ENCODE data around the gene ARHGAP30. TPM values are rescaled to one million over a fixed set of nuclear protein-coding genes. Genes with fewer than 3 reads are reported as not detected.
A peak's percentile ranks its signal among the peaks of the same experiment; 100 is the strongest.
"Not testable (repeated sequence)": the region's sequence is repeated elsewhere in the genome, so short reads cannot be mapped to it uniquely, and the experiment has no call there.

Gene ARHGAP30, protein sequence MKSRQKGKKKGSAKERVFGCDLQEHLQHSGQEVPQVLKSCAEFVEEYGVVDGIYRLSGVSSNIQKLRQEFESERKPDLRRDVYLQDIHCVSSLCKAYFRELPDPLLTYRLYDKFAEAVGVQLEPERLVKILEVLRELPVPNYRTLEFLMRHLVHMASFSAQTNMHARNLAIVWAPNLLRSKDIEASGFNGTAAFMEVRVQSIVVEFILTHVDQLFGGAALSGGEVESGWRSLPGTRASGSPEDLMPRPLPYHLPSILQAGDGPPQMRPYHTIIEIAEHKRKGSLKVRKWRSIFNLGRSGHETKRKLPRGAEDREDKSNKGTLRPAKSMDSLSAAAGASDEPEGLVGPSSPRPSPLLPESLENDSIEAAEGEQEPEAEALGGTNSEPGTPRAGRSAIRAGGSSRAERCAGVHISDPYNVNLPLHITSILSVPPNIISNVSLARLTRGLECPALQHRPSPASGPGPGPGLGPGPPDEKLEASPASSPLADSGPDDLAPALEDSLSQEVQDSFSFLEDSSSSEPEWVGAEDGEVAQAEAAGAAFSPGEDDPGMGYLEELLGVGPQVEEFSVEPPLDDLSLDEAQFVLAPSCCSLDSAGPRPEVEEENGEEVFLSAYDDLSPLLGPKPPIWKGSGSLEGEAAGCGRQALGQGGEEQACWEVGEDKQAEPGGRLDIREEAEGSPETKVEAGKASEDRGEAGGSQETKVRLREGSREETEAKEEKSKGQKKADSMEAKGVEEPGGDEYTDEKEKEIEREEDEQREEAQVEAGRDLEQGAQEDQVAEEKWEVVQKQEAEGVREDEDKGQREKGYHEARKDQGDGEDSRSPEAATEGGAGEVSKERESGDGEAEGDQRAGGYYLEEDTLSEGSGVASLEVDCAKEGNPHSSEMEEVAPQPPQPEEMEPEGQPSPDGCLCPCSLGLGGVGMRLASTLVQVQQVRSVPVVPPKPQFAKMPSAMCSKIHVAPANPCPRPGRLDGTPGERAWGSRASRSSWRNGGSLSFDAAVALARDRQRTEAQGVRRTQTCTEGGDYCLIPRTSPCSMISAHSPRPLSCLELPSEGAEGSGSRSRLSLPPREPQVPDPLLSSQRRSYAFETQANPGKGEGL
- total RNA-seq, result 100 to 1,000 TPM; 277 to 281 TPM

DNA sequence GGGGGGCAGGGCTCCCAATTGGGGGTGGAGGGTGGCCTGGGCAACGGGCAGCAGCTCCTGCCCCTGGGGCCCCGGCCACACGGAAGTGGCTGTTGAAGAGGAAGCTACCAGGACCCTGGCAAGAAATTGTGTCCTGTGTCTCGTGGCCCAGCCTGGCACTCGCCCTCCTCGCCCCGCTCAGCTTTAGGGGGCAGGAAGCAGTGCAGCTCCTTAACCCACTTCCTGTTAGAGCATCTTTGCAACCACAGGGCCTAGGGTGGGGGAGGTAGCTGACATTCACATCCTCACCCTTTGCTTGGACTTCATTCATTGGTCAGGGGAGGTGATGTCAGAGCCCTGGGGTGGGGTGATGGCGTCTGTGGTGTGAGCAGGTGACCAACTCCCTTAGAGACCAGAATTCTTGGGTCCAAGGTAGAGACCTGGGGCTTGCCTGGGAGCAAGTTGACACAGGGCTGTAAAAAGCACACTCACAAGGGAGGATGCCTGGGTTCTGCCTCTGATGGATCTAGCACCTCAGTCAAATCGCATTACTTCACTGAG is at the start of gene ARHGAP30:
ARHGAP30 (minus strand) TSS at position 161 of the 540 bp plus-strand sequence. CDS start 267 bp downstream, outside the sequence.
- Mint-ChIP-seq H3K9me3 (ENCODE audit: insufficient read depth) (no peaks in the 10 kb centered on the region), H3K36me3 (ENCODE audit: low read depth) (peaks cover 36% of the 10 kb centered on the region), H3K27me3 (ENCODE audit: low read depth) (no peaks in the 10 kb centered on the region), H3K27ac (peak within 1 kb of the TSS; percentile 99), H3K4me1 (ENCODE audit: low read depth) (peaks cover 71% of the 10 kb centered on the region), H3K4me3 (peak within 1 kb of the TSS; percentile 92)
- peak; percentile 78 for ATAC-seq
- ChIA-PET POLR2A (interaction anchor here (0.5 to 6.2 kb wide), 27 partner anchors 9 to 370 kb away, joined by 3 to 141 read pairs (median 5); partner anchors contain the start of genes CD48, DEDD, F11R and KLHDC9), CTCF (interaction anchor here (0.5 to 16.9 kb wide), 17 partner anchors 10 to 241 kb away, joined by 3 to 292 read pairs (median 9); partner anchors contain the start of genes KLHDC9, PPOX, TSTD1 and USF1)
- DNase-seq, result peak; percentile 96

DNA sequence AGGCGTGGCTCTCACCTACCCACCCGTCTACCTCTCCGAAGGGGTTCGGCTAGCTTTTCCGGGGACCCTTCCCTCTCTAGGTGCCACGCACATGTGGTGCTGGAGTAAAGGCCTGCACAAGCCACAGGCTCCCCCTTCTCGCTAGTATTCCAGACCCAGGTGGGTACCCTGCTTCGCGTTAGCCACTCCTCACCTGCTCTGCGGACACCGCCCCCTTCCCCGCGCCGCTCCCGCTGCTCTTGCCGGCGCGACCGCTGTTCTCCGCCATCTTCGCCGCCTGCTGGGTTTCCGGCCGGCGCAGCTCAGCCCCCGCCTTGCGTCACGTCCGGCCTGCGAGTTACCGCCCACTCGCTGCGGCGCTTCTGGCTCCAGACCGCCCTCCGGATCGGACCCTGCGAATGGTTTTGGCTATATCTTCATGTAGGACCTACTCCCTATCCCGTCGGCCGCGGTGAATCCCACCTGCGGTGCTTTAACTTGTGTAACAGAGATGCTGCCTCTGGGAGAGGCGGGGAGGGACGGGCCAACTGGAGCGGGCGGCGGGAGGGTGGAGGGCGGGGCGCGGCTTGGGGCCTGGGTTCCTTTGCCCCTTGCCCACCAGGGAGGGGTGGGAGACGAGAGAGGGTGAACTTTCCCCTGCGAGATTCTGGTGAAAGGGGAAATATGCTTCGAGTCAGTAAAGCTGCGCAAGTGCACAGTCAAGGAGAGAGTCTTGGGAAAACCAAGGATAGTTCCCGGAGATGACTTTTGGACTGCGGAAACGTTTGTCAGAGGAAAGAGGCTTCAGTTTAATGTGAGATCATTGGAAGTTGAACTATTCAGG is 48.3 kb upstream of the ARHGAP30 start, which contains the start of the genes NIT1 and PFDN2:
NIT1 (plus strand) TSS at position 347 of the 823 bp plus-strand sequence; CDS start at position 419, 72 bp downstream.
PFDN2 (minus strand) TSS at position 279 of the 823 bp plus-strand sequence; CDS start at position 268, 11 bp downstream.
- CTCF ChIA-PET, result interaction anchor here (0.7 to 2.4 kb wide), 16 partner anchors 9 to 282 kb away, joined by 3 to 11 read pairs (median 4); partner anchors contain the start of genes DEDD, PPOX and USF1
- DNase-seq (peak; percentile 90), ATAC-seq (peak; percentile 88)
- POLR2A ChIA-PET, result interaction anchor here (0.6 to 3.3 kb wide), 16 partner anchors 9 to 72 kb away, joined by 3 to 28 read pairs (median 4); partner anchors contain the start of genes ARHGAP30, DEDD, KLHDC9 and UFC1
- Mint-ChIP-seq H3K4me1 (ENCODE audit: low read depth) (peaks cover 56% of the 10 kb centered on the region), H3K9me3 (ENCODE audit: insufficient read depth) (no peaks in the 10 kb centered on the region), H3K36me3 (ENCODE audit: low read depth) (peaks cover 51% of the 10 kb centered on the region), H3K27ac (peak within 1 kb of the TSS; percentile 95), H3K27me3 (ENCODE audit: low read depth) (no peaks in the 10 kb centered on the region), H3K4me3 (peak within 1 kb of the TSS; percentile 92)

DNA sequence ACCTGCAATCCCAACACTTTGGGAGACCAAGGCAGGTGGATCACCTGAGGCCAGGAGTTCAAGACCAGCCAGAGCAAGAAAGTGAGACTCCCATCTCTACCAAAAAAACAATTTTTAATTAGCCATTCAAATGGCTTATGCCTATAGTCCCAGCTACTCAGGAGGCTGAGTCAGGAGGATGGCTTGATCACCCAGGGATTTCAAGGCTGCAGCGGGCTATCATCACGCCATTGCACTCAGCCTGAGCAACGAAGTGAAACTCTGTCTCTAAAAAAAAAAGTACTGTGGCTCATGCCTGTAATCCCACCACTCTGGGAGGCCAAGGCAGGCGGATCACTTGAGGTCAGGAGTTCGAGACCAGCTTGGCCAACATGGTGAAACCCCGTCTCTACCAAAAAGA is 46.3 kb upstream of the ARHGAP30 start:
- H3K4me1 Mint-ChIP-seq (ENCODE audit: low read depth), result peaks cover 66% of the 10 kb centered on the region
- not testable (repeated sequence) for H3K9me3 Mint-ChIP-seq (ENCODE audit: insufficient read depth); DNase-seq; ATAC-seq; H3K27me3 Mint-ChIP-seq (ENCODE audit: low read depth)
- H3K4me3 Mint-ChIP-seq, result peak overlapping the region; percentile 92
- ChIA-PET POLR2A (interaction anchor here (0.6 to 3.3 kb wide), 4 partner anchors 16 to 409 kb away, joined by 3 to 28 read pairs (median 16); partner anchors contain the start of genes DEDD and USF1), CTCF (interaction anchor here (1.0 to 2.4 kb wide), 2 partner anchors 16 to 65 kb away, joined by 4 to 11 read pairs; partner anchors contain the start of gene DEDD)
- H3K36me3 Mint-ChIP-seq (ENCODE audit: low read depth), result peaks cover 33% of the 10 kb centered on the region
- peak overlapping the region; percentile 12 for H3K27ac Mint-ChIP-seq

DNA sequence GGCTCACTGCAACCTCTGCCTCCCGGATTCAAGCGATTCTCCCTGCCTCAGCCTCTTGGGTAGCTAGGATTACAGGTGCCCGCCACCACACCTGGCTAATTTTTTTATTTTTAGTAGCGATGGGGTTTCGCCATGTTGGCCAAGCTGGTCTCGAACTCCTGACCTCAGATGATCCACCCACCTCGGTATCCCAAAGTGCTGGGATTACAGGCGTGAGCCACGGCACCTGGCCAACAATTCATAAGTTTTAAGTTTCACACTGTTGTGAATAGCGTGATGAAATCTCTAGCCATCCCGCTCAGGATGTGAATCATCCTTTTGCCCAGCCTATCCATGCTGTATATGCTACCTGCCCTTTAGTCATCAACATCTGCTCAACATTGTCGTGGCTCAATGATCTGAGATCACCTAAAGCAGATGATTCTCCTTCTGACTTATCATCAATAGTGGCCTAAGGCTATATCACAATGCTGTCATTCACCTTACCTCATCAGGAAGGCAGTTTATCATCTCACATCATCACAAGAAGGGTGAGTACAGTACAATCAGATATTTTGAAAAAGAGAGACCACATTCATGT is 45.5 kb upstream of the ARHGAP30 start:
- no peak overlapping the region for H3K4me3 Mint-ChIP-seq
- no peaks in the 10 kb centered on the region for H3K9me3 Mint-ChIP-seq (ENCODE audit: insufficient read depth)
- no peak for DNase-seq
- no peak overlapping the region for H3K27ac Mint-ChIP-seq
- no peak for ATAC-seq
- H3K36me3 Mint-ChIP-seq (ENCODE audit: low read depth), result peaks cover 29% of the 10 kb centered on the region
- H3K4me1 Mint-ChIP-seq (ENCODE audit: low read depth), result peaks cover 65% of the 10 kb centered on the region
- POLR2A ChIA-PET, result no interaction called here
- no peaks in the 10 kb centered on the region for H3K27me3 Mint-ChIP-seq (ENCODE audit: low read depth)
- CTCF ChIA-PET, result interaction anchor here (0.8 kb wide), 1 partner anchor 13 kb away, joined by 3 read pairs; no protein-coding TSS in a partner anchor

DNA sequence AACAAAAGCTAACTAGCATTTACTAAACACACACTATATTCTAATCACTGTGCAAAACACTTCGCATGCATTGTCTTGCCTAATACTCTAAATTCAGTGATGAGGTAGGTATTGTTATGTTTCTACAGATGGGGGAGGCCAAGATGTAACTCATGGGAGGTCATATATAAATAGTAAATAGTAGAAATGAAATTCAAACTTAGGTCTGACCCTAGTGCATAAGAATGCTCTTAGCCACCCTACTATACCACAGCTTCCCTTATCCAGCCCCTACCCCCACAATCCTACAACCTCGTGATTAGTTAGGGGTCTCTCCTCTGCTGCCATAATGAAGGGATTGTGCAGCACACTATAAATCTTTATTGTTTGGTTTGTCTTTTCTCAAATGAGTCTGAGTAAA is 44.9 kb upstream of the ARHGAP30 start:
- ChIA-PET POLR2A (no interaction called here), CTCF (interaction anchor here (0.7 to 1.3 kb wide), 3 partner anchors 13 to 18 kb away, joined by 3 to 5 read pairs (median 4); partner anchors contain the start of gene KLHDC9)
- no peak overlapping the region for H3K4me3 Mint-ChIP-seq
- H3K36me3 Mint-ChIP-seq (ENCODE audit: low read depth), result peaks cover 24% of the 10 kb centered on the region
- H3K4me1 Mint-ChIP-seq (ENCODE audit: low read depth), result peaks cover 59% of the 10 kb centered on the region
- H3K27me3 Mint-ChIP-seq (ENCODE audit: low read depth), result no peaks in the 10 kb centered on the region
- ATAC-seq (no peak), DNase-seq (no peak)
- H3K9me3 Mint-ChIP-seq (ENCODE audit: insufficient read depth), result no peaks in the 10 kb centered on the region
- peak overlapping the region; percentile 12 for H3K27ac Mint-ChIP-seq

DNA sequence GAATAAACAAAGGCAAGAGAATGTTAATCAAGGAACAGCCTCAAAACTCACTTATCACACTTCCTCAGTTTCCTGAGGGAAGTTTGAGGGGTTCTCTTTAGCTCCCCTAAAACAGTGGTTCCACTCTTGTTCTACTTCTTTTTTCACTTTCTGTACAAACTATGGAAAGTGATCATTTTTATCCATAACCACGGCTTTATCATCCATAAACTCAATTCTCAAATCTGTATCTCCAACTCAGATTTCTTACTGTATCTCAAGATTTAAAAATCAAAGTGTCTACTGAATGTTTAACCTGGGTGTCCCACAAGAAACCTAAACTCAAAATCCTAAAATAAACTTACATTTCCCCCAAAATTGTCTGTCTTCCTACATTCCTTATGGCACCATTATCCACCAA is 44.2 kb upstream of the ARHGAP30 start:
- Mint-ChIP-seq H3K4me3 (no peak overlapping the region), H3K27me3 (ENCODE audit: low read depth) (no peaks in the 10 kb centered on the region), H3K4me1 (ENCODE audit: low read depth) (peaks cover 53% of the 10 kb centered on the region), H3K36me3 (ENCODE audit: low read depth) (peaks cover 23% of the 10 kb centered on the region), H3K9me3 (ENCODE audit: insufficient read depth) (no peaks in the 10 kb centered on the region), H3K27ac (no peak overlapping the region)
- DNase-seq (no peak), ATAC-seq (no peak)
- ChIA-PET POLR2A (no interaction called here), CTCF (interaction anchor here (0.7 to 2.7 kb wide), 3 partner anchors 16 to 17 kb away, joined by 4 to 10 read pairs (median 5); partner anchors contain the start of gene KLHDC9)

DNA sequence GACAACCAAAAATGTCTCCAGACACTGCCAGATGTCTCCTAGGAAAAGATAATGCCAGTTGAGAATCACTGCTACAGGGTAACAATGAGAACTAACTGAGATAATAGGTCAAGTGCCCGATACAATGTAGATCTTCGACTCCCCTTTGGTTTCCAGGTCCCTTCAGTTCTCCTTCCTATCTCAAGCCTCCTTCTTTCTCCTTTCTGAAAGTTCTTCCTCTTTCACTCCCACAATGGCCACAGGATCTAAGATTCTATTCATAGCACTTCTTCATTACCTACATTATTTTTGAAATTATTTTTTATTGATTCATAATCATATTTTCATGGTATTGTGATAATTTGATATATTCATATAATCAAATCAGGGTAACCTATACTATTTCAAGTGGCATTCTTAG is 41.8 kb upstream of the ARHGAP30 start:
- peaks cover 22% of the 10 kb centered on the region for H3K36me3 Mint-ChIP-seq (ENCODE audit: low read depth)
- ChIA-PET POLR2A (interaction anchor here (0.6 to 1.0 kb wide), 2 partner anchors 21 to 84 kb away, joined by 3 read pairs; partner anchors contain the start of gene DEDD), CTCF (interaction anchor here (0.9 to 2.7 kb wide), 5 partner anchors 11 to 113 kb away, joined by 3 to 11 read pairs (median 4); partner anchors contain the start of gene KLHDC9)
- no peaks in the 10 kb centered on the region for H3K9me3 Mint-ChIP-seq (ENCODE audit: insufficient read depth)
- H3K4me3 Mint-ChIP-seq, result no peak overlapping the region
- H3K4me1 Mint-ChIP-seq (ENCODE audit: low read depth), result peaks cover 42% of the 10 kb centered on the region
- no peaks in the 10 kb centered on the region for H3K27me3 Mint-ChIP-seq (ENCODE audit: low read depth)
- DNase-seq (no peak), ATAC-seq (no peak)
- H3K27ac Mint-ChIP-seq, result no peak overlapping the region

DNA sequence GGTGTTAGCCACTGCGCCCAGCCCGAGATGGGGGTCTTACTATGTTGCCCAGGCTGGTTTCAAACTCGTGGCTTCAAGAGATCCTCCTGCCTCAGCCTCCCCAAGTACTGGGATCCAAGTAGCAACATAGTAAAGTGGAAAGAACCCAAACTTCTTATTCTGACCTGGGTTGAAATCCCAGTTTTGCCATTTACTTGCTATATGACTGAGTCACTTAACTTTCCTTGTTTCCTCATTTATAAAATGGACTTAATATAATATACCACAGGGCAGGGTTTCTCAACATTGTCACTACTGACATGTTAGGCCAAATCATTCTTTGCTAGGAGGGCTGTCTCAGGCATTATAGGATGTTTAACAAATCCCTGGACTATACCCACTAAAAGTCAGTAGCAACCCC is 41.4 kb upstream of the ARHGAP30 start:
- POLR2A ChIA-PET, result no interaction called here
- DNase-seq (no peak), ATAC-seq (no peak)
- CTCF ChIA-PET, result interaction anchor here (2.7 kb wide), 1 partner anchor 14 kb away, joined by 10 read pairs; no protein-coding TSS in a partner anchor
- H3K27ac Mint-ChIP-seq, result no peak overlapping the region
- no peaks in the 10 kb centered on the region for H3K27me3 Mint-ChIP-seq (ENCODE audit: low read depth)
- peaks cover 24% of the 10 kb centered on the region for H3K36me3 Mint-ChIP-seq (ENCODE audit: low read depth)
- peaks cover 38% of the 10 kb centered on the region for H3K4me1 Mint-ChIP-seq (ENCODE audit: low read depth)
- H3K9me3 Mint-ChIP-seq (ENCODE audit: insufficient read depth), result no peaks in the 10 kb centered on the region
- no peak overlapping the region for H3K4me3 Mint-ChIP-seq

DNA sequence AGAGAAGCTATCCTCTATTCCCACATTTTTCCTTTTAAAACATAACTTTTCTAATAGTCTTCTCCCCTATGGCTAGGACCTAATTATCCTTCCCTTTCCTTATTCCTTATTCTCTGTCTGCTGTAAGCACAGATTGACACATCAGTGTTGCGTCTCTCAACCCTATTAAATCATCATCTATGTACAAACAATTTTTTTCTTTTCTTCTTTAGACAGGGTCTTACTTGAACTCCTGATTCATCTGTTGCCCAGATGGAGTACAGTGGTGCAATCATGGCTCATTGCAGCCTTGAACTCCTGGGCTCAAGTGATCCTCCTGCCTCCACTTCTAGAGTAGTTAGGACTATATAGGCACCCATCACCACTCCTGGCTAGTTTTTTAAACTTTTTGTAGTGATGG is 36.7 kb upstream of the ARHGAP30 start:
- Mint-ChIP-seq H3K27me3 (ENCODE audit: low read depth) (no peaks in the 10 kb centered on the region), H3K36me3 (ENCODE audit: low read depth) (peaks cover 25% of the 10 kb centered on the region), H3K9me3 (ENCODE audit: insufficient read depth) (no peaks in the 10 kb centered on the region), H3K27ac (no peak overlapping the region), H3K4me3 (no peak overlapping the region), H3K4me1 (ENCODE audit: low read depth) (peaks cover 6% of the 10 kb centered on the region)
- POLR2A ChIA-PET, result no interaction called here
- ATAC-seq, result no peak
- CTCF ChIA-PET, result interaction anchor here (2.5 kb wide), 1 partner anchor 35 kb away, joined by 9 read pairs; no protein-coding TSS in a partner anchor
- DNase-seq, result no peak
